GM10847 (cell line): Measurements from ENCODE around the gene CHRNA7.

Experiments used
- POLR2A ChIP-seq: IDR thresholded peaks from 2 replicates; pipeline ENCODE4 v1.6.1; 2011; ENCODE audit not compliant: insufficient read length; ENCODE audit errors: extremely low read depth

The CHRNA7 gene

DNA sequence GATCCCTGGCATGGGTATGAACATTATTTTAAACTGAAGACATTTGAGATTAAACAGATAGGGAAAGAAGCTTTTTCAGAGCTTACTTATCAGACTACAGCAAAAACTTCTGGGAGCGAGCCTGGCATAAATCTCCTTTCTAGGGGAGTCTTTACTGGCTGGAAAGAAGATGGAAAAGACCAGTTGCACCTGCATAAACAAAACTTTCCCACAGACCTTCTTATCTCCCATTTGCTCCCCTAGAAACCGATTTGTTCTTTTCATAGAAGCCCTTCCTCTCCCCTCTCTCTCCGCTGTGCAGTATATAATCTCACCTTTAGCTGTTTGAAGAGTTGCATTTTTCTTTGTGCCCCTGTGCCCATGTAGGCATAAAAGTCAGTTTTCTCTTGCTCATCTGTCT, 93.2 kb downstream of the CHRNA7 start:
- TF ChIP-seq POLR2A = no peak

DNA sequence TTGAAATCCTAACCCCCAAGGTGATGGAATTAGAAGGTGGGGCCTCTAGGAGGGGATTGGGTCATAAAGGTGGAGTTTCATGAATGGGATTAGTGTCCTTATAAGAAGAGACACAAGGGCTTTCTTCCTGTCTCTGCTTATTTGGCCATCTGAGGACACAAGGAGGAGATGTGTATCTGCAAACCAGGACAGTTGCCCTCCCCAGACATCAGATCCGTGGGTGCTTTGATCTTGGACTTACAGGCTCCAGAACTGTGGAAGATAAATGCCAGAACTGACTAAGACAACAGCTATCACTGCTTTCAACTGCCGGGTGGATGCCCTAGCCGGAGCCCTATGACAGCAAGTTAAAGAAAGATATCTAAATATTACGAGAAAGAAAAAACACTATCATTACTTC, 94.4 kb downstream of the CHRNA7 start:
- TF ChIP-seq POLR2A = no peak

DNA sequence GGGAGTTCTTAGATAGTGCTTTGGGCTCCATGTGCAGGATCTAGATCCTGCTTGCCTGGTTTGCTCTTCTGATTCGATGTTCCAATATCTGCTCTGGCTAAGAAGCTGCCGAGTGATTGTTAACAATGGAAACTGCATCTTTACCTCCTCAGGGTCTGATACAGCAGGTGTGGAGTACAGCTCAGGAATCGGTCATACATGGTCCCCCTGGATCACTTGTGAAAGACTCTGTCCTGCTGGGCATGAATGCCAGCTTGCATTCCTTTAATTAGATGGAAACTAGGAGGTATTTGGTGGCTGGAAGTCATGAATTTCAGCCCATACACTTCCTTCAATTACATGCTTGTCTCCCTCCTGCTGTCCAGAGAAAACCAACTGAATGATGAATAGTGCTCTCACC, 95.3 kb downstream of the CHRNA7 start:
- no peak for TF ChIP-seq POLR2A

DNA sequence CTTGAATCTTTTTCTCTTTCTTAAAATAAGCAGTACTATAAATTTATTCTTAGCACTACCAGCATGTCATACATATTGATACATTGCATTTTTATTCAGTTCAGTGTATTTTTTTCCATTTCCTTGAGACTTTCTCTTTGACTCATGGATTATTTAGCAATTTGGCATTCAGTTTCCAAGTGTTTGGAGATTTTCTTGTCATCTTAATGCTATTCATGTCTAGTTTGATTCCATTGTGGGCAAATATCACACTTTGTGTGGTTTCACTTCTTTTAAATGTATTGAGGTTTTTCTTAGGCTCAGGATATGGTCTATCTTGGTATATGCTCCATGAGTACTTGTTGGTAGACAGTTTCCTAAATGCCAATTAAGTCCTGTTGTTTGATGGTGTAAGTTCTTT, 99.5 kb downstream of the CHRNA7 start:
- no peak for TF ChIP-seq POLR2A

DNA sequence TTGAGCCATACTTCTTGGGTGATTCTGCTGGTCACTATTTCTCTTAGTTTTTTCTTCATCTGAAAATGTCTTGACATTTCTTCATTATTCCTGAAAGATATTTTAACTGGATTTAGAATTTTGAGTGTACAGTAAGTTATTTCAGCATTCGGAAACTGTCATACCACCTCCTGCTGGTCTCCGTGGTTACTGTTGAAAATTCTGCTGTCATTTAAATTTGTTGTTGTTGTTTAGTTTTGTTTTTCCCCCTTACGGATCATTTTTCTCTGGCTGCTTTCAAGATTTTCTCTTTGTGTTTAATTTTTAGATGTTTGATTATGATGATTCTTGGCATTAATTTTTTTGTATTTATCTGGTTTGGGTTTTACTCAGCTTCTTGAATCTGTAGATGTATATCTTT, 100.5 kb downstream of the CHRNA7 start:
- no peak for TF ChIP-seq POLR2A

DNA sequence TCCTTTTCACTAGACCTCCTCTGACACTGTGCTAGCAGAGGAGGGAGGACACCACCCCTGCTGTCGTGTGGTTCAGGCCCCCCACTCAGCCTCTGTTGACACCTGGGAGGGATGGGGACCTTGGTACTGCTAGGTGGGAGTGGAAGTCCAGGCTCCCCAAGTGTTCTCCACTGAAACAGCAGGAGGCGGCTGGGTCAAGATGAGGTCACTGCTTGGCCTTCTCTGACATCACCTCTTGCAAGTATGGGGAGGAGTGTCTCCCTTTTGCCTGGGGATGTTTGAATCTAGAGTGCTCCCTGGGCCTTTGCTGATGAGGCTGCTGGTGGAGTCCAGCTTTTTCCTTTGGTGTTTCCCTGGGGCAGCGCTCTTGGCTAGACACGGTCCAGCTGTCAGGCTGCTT, 101.5 kb downstream of the CHRNA7 start:
- TF ChIP-seq POLR2A = no peak

DNA sequence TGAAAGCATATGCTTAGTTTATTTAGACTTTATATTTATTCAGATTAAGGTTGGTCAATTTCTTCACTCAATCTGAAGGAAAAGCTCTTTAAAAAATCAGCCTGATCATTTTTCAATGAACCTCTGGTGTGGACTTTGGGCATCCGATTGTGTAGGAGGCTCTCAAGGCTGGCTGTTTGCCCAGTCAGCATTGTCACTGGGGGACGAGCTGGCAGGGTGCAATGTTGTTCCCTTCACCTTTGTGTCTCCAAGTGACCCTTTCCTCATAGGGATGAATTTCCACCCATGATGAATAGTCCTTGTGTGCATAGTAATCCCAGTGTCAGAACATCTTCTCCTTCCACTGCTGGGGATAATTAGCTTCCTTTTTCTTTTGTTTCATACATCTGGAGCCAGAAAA, 102.5 kb downstream of the CHRNA7 start:
- no peak for TF ChIP-seq POLR2A

DNA sequence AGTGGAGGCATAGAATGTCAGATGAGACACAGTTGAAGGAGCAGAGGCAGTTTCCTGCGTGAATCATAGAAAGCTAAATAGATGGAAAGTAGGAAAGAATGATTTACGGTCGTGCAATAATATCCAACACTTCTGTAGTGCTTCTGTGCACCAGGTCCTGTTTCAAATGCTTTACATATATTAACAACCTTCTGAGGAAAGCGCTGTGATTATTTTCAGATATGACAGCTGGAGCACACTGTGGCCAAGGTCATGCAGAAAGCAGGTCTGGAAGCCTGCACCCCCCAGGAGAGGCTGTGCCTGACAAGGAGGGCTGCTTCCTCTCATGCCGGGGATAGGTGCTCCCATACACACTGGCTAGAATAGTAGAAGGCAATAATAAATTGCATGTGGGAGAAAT, 104.5 kb downstream of the CHRNA7 start:
- TF ChIP-seq POLR2A = no peak

DNA sequence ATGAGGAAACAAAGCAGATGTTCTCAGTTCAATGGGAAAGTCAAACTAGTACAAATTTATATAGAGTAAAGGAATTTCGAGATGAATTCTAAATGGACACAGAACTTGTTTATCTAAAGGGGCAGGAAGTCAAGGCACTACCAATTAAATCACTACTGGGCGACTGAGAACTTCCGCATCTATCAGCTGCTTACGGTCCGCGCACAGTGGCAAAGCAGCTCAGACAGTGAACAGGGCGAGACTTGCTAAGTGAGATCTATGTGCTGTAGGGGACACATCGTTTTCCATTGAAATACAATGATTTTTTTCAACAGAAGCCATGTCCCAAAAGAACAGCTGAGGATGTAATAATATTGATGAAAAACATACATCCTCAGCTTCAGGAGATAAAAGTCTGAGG, 105.0 kb downstream of the CHRNA7 start:
- no peak for TF ChIP-seq POLR2A

DNA sequence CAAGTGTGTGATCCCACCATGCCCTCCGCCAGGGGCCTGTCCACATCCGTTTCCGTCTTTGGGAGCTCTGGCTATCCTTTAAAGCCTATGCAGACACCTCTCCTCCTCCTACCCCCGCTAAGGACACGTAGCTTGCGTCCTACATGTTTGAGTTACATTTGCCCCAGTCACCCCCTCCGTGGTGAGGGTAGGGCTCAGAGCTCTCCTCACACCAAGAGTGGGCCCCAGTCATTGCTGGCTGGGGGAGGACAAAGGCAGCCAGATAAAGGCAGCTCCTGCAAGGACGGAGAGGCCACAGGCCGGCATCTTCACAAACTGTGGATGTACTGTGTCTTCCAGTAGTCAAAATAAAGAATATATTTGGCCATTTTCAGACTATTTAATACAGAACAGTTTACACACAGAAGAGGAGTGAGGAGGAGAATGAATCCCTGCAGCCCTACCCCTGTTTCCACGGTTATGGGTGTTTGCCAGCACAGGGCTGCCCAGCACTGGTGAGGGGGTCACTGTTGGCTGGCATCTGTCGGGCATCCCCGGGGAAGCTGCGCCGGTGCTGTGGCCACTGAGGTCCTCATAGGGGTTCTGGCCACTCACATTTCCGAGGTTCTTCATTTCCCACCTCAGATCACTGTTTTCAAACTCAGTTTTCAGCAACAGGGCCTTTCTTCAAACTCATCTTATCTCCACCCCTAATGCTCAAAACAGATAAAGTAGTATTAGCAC, 118.7 kb downstream of the CHRNA7 start:
- TF ChIP-seq POLR2A = no peak

DNA sequence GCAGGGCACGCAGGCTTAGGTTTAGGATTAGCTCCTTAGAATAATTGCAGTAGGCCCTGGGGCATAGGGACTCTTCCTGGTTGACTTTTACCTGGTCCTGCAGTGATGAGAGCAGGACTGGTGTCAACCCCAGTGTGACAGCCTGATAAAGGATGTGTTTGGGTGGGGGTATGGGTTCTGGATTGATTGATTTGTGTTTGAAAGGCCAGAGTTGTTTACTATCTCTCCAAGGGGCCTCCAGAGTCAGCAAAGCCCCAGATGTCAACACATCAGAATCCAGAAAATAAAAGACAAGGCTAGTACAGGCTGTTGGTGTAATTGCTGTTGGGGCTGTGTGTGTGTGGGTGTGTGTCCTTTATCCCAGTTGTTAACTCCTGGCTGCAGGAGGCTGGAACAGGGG, 122.3 kb downstream of the CHRNA7 start:
- no peak for TF ChIP-seq POLR2A

DNA sequence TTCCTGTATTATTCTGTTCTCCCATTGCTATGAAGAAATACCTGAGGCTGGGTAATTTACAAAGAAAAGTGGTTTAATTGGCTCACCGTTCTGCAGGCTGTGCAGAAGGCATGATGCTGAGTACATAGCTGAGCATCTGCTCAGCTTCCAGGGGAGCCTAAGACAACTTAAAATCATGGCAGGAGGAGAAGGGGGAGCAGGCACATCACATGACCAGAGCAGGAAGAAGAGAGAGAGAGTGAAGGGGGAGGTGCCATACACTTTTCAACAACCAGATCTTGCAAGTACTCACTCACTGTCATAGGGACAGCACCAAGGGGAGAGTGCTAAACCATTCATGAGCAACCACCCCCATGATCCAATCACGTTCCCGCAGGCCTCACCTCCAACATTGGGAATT, 188.4 kb downstream of the CHRNA7 start:
- no peak for TF ChIP-seq POLR2A
